Measurements from ENCODE around the gene PANK2.
"Not testable (repeated sequence)": the region's sequence is repeated elsewhere in the genome, so short reads cannot be mapped to it uniquely, and the experiment has no call there.

Gene PANK2

GRCh38 chr20:3888622-3889488, at the start of gene PANK2:
Gene PANK2 (plus strand): TSS chr20:3889387.
- Histone ChIP-seq H3K4me3 (ENCODE audit: low read depth, low read length) (peak within 1 kb of the TSS; percentile 93), H2AFZ (ENCODE audit: low read length, unreplicated experiment) (peak within 1 kb of the TSS; percentile 98), H3K27ac (ENCODE audit: low read depth, low read length) (peak within 1 kb of the TSS; percentile 84), H3K27me3 (ENCODE audit: insufficient read depth, low read length) (no peaks in the 10 kb centered on the region), H3K79me2 (ENCODE audit: control insufficient read depth, insufficient read depth, low read length, unreplicated experiment) (peaks cover 63% of the 10 kb centered on the region), H3K36me3 (ENCODE audit: insufficient read depth, low read length) (peaks cover 11% of the 10 kb centered on the region), H3K4me1 (ENCODE audit: control insufficient read depth, insufficient read depth, low read length, unreplicated experiment) (peaks cover 33% of the 10 kb centered on the region)

GRCh38 chr20:3840201-3840600, 49.0 kb upstream of the PANK2 start:
- not testable (repeated sequence) for H2AFZ ChIP-seq (ENCODE audit: low read length, unreplicated experiment); H3K27ac ChIP-seq (ENCODE audit: low read depth, low read length); H3K79me2 ChIP-seq (ENCODE audit: control insufficient read depth, insufficient read depth, low read length, unreplicated experiment); H3K4me3 ChIP-seq (ENCODE audit: low read depth, low read length); H3K36me3 ChIP-seq (ENCODE audit: insufficient read depth, low read length); H3K27me3 ChIP-seq (ENCODE audit: insufficient read depth, low read length)
- H3K4me1 ChIP-seq (ENCODE audit: control insufficient read depth, insufficient read depth, low read length, unreplicated experiment): peaks cover 12% of the 10 kb centered on the region

- H3K4me1 ChIP-seq (ENCODE audit: control insufficient read depth, insufficient read depth, low read length, unreplicated experiment): peaks cover 21% of the 10 kb centered on the region
- H3K27me3 ChIP-seq (ENCODE audit: insufficient read depth, low read length): no peaks in the 10 kb centered on the region
- H2AFZ ChIP-seq (ENCODE audit: low read length, unreplicated experiment): no peak overlapping the region
- H3K36me3 ChIP-seq (ENCODE audit: insufficient read depth, low read length): no peaks in the 10 kb centered on the region
- peak overlapping the region; percentile 60; the same call in 1 of the 2 replicates for H3K27ac ChIP-seq (ENCODE audit: low read depth, low read length)
- peaks cover 9% of the 10 kb centered on the region for H3K79me2 ChIP-seq (ENCODE audit: control insufficient read depth, insufficient read depth, low read length, unreplicated experiment)
- H3K4me3 ChIP-seq (ENCODE audit: low read depth, low read length): no peak overlapping the region
These were observed 46.7 kb upstream of the PANK2 start for GRCh38 chr20:3842348-3842930.

GRCh38 chr20:3843490-3843889, 45.7 kb upstream of the PANK2 start:
- peaks cover 28% of the 10 kb centered on the region for H3K4me1 ChIP-seq (ENCODE audit: control insufficient read depth, insufficient read depth, low read length, unreplicated experiment)
- H3K36me3 ChIP-seq (ENCODE audit: insufficient read depth, low read length): no peaks in the 10 kb centered on the region
- H3K27ac ChIP-seq (ENCODE audit: low read depth, low read length): peak overlapping the region; percentile 60
- no peak overlapping the region for H2AFZ ChIP-seq (ENCODE audit: low read length, unreplicated experiment)
- peaks cover 18% of the 10 kb centered on the region for H3K79me2 ChIP-seq (ENCODE audit: control insufficient read depth, insufficient read depth, low read length, unreplicated experiment)
- H3K27me3 ChIP-seq (ENCODE audit: insufficient read depth, low read length): no peaks in the 10 kb centered on the region
- no peak overlapping the region for H3K4me3 ChIP-seq (ENCODE audit: low read depth, low read length)

GRCh38 chr20:3843990-3844619, 45.1 kb upstream of the PANK2 start:
- H3K27me3 ChIP-seq (ENCODE audit: insufficient read depth, low read length); H3K4me3 ChIP-seq (ENCODE audit: low read depth, low read length); H2AFZ ChIP-seq (ENCODE audit: low read length, unreplicated experiment); H3K36me3 ChIP-seq (ENCODE audit: insufficient read depth, low read length): not testable (repeated sequence)
- H3K4me1 ChIP-seq (ENCODE audit: control insufficient read depth, insufficient read depth, low read length, unreplicated experiment): peaks cover 29% of the 10 kb centered on the region
- peak overlapping the region; percentile 60 for H3K27ac ChIP-seq (ENCODE audit: low read depth, low read length)
- H3K79me2 ChIP-seq (ENCODE audit: control insufficient read depth, insufficient read depth, low read length, unreplicated experiment): peaks cover 24% of the 10 kb centered on the region

GRCh38 chr20:3846378-3846739, 42.8 kb upstream of the PANK2 start:
- Histone ChIP-seq H3K27me3 (ENCODE audit: insufficient read depth, low read length) (no peaks in the 10 kb centered on the region), H3K4me1 (ENCODE audit: control insufficient read depth, insufficient read depth, low read length, unreplicated experiment) (peaks cover 29% of the 10 kb centered on the region), H3K27ac (ENCODE audit: low read depth, low read length) (peak overlapping the region; percentile 28; the same call in 1 of the 2 replicates), H3K36me3 (ENCODE audit: insufficient read depth, low read length) (no peaks in the 10 kb centered on the region), H3K4me3 (ENCODE audit: low read depth, low read length) (peak overlapping the region; percentile 84), H2AFZ (ENCODE audit: low read length, unreplicated experiment) (peak overlapping the region; percentile 77), H3K79me2 (ENCODE audit: control insufficient read depth, insufficient read depth, low read length, unreplicated experiment) (peaks cover 34% of the 10 kb centered on the region)

- Histone ChIP-seq H3K27ac (ENCODE audit: low read depth, low read length) (peak within 1 kb of the TSS; percentile 28; the same call in 1 of the 2 replicates), H3K36me3 (ENCODE audit: insufficient read depth, low read length) (no peaks in the 10 kb centered on the region), H3K79me2 (ENCODE audit: control insufficient read depth, insufficient read depth, low read length, unreplicated experiment) (peaks cover 34% of the 10 kb centered on the region), H3K4me1 (ENCODE audit: control insufficient read depth, insufficient read depth, low read length, unreplicated experiment) (peaks cover 29% of the 10 kb centered on the region), H3K27me3 (ENCODE audit: insufficient read depth, low read length) (no peaks in the 10 kb centered on the region), H3K4me3 (ENCODE audit: low read depth, low read length) (peak within 1 kb of the TSS; percentile 84), H2AFZ (ENCODE audit: low read length, unreplicated experiment) (peak within 1 kb of the TSS; percentile 77)
These were observed 42.3 kb upstream of the PANK2 start, which contains the start of gene MAVS for GRCh38 chr20:3846740-3847428. Gene MAVS (plus strand): TSS chr20:3846834. CDS start chr20:3854625, 7,791 bp downstream.

- peaks cover 29% of the 10 kb centered on the region for H3K4me1 ChIP-seq (ENCODE audit: control insufficient read depth, insufficient read depth, low read length, unreplicated experiment)
These were observed 41.7 kb upstream of the PANK2 start for GRCh38 chr20:3847429-3847940.

GRCh38 chr20:3848565-3848964, 40.6 kb upstream of the PANK2 start:
- H3K27ac ChIP-seq (ENCODE audit: low read depth, low read length): no peak overlapping the region
- H3K27me3 ChIP-seq (ENCODE audit: insufficient read depth, low read length): no peaks in the 10 kb centered on the region
- no peak overlapping the region for H2AFZ ChIP-seq (ENCODE audit: low read length, unreplicated experiment)
- H3K79me2 ChIP-seq (ENCODE audit: control insufficient read depth, insufficient read depth, low read length, unreplicated experiment): peaks cover 34% of the 10 kb centered on the region
- H3K36me3 ChIP-seq (ENCODE audit: insufficient read depth, low read length): no peaks in the 10 kb centered on the region
- H3K4me1 ChIP-seq (ENCODE audit: control insufficient read depth, insufficient read depth, low read length, unreplicated experiment): peaks cover 18% of the 10 kb centered on the region
- peak overlapping the region; percentile 16; the same call in 1 of the 2 replicates for H3K4me3 ChIP-seq (ENCODE audit: low read depth, low read length)

More at GRCh38 chr20:3847429-3847940, 41.7 kb upstream of the PANK2 start:
- Histone ChIP-seq H3K27ac (ENCODE audit: low read depth, low read length) (peak overlapping the region; percentile 14; the same call in 1 of the 2 replicates), H3K79me2 (ENCODE audit: control insufficient read depth, insufficient read depth, low read length, unreplicated experiment) (peaks cover 34% of the 10 kb centered on the region), H2AFZ (ENCODE audit: low read length, unreplicated experiment) (no peak overlapping the region), H3K4me3 (ENCODE audit: low read depth, low read length) (peak overlapping the region; percentile 84), H3K36me3 (ENCODE audit: insufficient read depth, low read length) (no peaks in the 10 kb centered on the region), H3K27me3 (ENCODE audit: insufficient read depth, low read length) (no peaks in the 10 kb centered on the region)

GRCh38 chr20:3854462-3854871, 34.7 kb upstream of the PANK2 start:
- no peaks in the 10 kb centered on the region for H3K4me1 ChIP-seq (ENCODE audit: control insufficient read depth, insufficient read depth, low read length, unreplicated experiment)
- peaks cover 10% of the 10 kb centered on the region for H3K79me2 ChIP-seq (ENCODE audit: control insufficient read depth, insufficient read depth, low read length, unreplicated experiment)
- H3K27me3 ChIP-seq (ENCODE audit: insufficient read depth, low read length): no peaks in the 10 kb centered on the region
- no peak overlapping the region for H3K4me3 ChIP-seq (ENCODE audit: low read depth, low read length)
- no peak overlapping the region for H2AFZ ChIP-seq (ENCODE audit: low read length, unreplicated experiment)
- no peak overlapping the region for H3K27ac ChIP-seq (ENCODE audit: low read depth, low read length)
- H3K36me3 ChIP-seq (ENCODE audit: insufficient read depth, low read length): 0 out of 2 replicates have a peak, but pooled peaks cover 3% of the 10 kb centered on the region
